ENCODE results near the gene YKT6. TPM values are rescaled to one million over a fixed set of nuclear protein-coding genes. Genes with fewer than 3 reads are reported as not detected.
A peak's percentile ranks its signal among the peaks of the same experiment; 100 is the strongest.

YKT6 gene
- total RNA-seq, 1 donor from 2014 or later: 75.0 TPM

GRCh38 chr7:44258865-44259546 lies 58.2 kb downstream of the YKT6 start:
- DNase-seq (ENCODE audit: low read depth in 2 of 2): no peak

DNA sequence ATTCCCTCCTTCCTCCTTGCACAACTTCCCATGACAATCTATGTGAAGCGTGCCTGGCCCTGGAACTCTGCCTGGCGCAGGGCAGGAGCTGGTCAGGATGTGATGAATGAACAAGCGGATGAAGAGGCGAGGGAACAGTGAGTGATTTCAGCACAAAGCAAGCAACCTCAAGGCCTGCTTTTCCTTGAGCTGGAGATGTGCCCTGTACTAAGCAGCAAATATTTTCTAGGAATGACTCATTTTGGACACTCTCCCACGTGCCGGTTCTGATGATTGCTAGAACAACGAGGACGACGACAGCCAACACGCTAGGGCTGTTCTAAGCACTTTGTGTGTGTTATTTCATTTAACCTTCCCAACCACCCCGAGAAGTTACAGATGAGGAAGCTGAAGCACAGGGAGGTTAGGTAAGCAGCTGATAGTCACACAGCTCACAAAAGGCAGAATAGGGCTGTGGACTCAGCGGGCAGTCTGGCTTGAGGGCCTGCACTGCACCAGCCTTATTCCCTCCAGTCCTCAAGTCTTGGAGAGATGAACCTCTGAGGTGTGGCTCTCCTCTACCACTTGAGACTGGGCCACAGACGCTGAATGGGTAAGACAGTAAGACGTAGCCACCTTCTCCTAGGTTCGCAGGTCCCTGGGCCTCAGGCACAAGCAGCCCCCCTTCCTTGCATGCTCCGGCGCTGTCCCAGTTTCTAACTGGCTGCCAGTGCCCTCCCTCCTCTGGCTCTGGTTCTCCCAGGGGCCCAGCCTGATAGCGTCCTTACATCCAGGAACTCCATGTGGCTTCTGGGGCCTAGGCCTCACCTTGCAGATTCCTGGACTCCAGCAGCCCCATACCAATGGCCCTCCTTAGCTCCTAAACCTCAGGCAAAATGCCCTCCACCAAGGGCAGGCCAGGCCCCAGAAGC lies 59.0 kb downstream of the YKT6 start:
- peak; percentile 89 to 90 for DNase-seq (ENCODE audit: low read depth in 2 of 2)

DNA sequence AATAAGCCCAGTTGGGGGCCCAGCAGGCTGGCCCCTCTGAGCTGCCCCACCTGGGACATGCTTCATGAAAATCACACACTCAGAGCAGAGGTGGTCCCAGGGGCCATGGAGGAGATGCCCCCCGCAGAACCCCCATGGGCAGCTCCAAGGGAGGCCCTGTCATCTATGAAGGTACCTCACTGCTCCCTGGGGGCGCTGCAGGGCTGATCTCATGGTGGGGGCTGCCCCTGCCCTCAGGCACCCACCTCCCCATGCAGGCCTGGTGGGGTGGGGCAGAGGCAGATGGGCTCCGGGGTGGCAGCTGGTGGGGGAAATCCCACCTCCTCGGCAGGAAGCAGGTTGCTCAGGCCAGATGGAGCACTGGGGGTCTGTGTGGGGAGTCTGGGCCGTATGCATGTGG lies 60.5 kb downstream of the YKT6 start:
- no peak for DNase-seq (ENCODE audit: low read depth in 2 of 2)

DNA sequence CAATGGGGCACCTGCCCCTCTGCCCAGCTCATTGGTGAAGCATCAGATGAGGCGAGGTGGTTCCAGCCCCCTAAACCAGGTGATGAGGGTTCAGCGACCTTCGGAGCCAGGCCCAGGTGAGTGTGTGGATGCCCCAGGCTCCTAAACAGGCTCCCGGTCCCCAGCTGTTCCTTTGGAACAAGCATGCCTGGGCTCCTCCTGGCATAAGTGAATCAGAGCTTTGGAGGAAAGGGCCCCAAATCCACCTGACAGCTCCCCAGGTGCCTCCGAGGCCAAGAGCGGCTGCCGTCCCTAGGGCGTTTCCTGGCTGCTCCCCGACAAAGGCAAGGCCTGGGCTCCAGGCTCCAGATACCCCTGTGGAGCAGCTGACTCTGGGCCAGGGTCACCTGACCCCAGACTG lies 61.3 kb downstream of the YKT6 start:
- DNase-seq (ENCODE audit: low read depth in 2 of 2): no peak

DNA sequence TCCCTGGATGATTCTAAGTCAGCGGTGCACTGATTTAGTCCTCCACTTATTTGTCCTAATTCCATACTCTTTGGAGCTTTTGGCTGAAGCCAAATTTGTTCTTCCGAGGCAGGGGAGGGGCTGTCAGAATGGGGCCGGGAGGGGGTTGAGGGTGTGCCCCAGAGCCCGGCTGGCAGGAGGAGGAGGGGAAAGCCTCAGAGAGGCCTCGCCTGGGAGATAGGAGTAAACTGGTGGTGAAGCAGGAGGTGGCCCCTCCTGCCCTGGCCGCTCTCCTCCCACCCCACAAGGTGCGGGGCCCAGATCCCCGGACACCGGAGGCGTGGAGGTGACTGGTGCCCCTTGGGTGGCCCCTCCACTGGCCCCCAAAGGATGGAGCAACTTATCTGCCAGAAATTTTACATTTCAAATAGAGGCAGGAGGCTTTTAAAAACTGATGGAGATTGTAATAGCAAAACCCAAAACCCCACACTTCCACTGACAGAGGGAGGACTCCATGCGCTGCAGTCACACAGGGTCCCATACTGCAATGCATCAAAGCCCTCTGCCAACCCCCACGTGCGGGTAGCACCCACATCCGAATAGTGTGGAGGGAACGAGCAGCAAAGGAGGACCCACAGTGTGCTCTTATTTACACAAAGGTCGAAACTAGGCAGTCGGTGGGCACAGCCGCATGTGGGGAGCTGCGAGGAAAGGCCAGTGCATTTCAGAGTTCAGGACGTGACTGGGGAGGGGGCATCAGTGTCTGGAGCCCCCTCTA lies 62.7 kb downstream of the YKT6 start:
- no peak for DNase-seq (ENCODE audit: low read depth in 2 of 2)

Other genes with a start within 250 kb of the YKT6 start
- not detected in 2 replicates for gene SPDYE1, start 203.1 kb upstream of the YKT6 start, total RNA-seq
- gene DBNL, start 156.3 kb upstream of the YKT6 start, total RNA-seq: 85.9 and 97.8 TPM in 2 replicates
- gene PGAM2, start 135.4 kb upstream of the YKT6 start, total RNA-seq: under 0.01 TPM in 1 of 2 replicates, not detected in the other
- gene POLM, start 118.4 kb upstream of the YKT6 start, total RNA-seq: 4.1 and 7.1 TPM in 2 replicates
- 9.2 and 19.8 TPM in 2 replicates for gene AEBP1, start 96.6 kb upstream of the YKT6 start, total RNA-seq
- 39.5 and 47.5 TPM in 2 replicates for gene POLD2, start 77.4 kb upstream of the YKT6 start, total RNA-seq
- not detected in 2 replicates for gene MYL7, start 59.6 kb upstream of the YKT6 start, total RNA-seq
- gene GCK, start 11.5 kb upstream of the YKT6 start, total RNA-seq: 0.20 and 0.22 TPM in 2 replicates
- gene CAMK2B, start 124.6 kb downstream of the YKT6 start, total RNA-seq: under 0.01 and 0.22 TPM in 2 replicates

Measured in lung microvascular endothelial cell (primary cell).